ENCODE measurements around the gene SP7.
"Not testable (repeated sequence)": the region's sequence is repeated elsewhere in the genome, so short reads cannot be mapped to it uniquely, and the experiment has no call there.

DNA sequence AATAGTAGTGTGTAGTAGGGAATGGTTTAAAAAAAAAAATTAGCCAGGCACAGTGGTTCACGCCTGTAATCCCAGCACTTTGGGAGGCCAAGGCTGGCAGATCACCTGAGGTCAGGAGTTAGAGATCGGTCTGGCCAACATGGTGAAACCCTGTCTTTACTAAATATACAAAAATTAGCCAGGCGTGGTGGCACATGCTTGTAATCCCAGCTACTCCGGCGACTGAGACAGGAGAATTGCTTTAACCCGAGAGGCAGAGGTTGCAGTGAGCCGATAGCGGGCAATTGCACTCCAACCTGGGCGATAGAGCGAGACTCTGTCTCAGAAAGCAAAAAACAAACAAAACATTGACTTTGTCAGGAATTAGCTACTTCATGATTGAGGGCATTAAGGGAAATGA, 39.0 kb downstream of the SP7 start:
- not testable (repeated sequence) for TF ChIP-seq EZH2 (IDR thresholded peaks at IDR 0.05; ENCODE audit: insufficient read depth, poor library complexity, severe bottlenecking); EZH2phosphoT487 (IDR thresholded peaks at IDR 0.05; ENCODE audit: insufficient read depth, low read depth)

Measured in GM23248 (cell line).